ENCODE results near the gene TOX2. TPM values are rescaled to one million over a fixed set of nuclear protein-coding genes. Genes with fewer than 3 reads are reported as not detected.

Gene TOX2
- total RNA-seq, 6 experiments from 2014 or later = 1.5 to 5.0 (median 2.2) TPM

DNA sequence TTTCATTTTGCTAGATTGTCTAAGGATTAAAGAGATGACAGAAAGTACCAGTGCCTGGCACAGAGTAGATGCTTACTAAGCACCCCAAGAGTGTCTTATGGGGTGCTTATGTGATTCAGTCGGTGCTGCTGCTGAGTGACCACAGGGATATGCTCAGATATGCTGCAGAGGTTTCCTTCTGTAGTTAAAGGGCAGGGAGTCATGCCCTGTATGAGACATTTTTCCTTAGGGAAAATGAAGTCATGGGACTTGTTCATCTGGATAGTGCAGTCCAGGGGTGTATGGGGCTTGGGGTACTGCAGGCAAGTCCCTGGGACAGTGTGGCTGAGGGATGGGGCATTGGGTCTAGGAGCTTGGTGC, 25.1 kb downstream of the TOX2 start:
- peaks cover 0 to 18% (median 5%) of the 10 kb centered on the region in 4 donors for H3K4me1 ChIP-seq
- intact Hi-C loops (cut with DNase I) = no loop called here
- 60% methylated on average over 1 of the region's 1 CpG for WGBS (ENCODE audit: insufficient coverage, low coverage, low lambda C conversion rate, missing lambda C conversion rate)
- H3K27ac ChIP-seq = no peak overlapping the region
- no peak for DNase-seq
- no peaks in the 10 kb centered on the region for H3K9me3 ChIP-seq
- H3K27me3 ChIP-seq = no peaks in the 10 kb centered on the region
- H3K4me3 ChIP-seq = no peak overlapping the region
- no peaks in the 10 kb centered on the region for H3K36me3 ChIP-seq
- no peak for ATAC-seq
- TF ChIP-seq, protein P1, sequence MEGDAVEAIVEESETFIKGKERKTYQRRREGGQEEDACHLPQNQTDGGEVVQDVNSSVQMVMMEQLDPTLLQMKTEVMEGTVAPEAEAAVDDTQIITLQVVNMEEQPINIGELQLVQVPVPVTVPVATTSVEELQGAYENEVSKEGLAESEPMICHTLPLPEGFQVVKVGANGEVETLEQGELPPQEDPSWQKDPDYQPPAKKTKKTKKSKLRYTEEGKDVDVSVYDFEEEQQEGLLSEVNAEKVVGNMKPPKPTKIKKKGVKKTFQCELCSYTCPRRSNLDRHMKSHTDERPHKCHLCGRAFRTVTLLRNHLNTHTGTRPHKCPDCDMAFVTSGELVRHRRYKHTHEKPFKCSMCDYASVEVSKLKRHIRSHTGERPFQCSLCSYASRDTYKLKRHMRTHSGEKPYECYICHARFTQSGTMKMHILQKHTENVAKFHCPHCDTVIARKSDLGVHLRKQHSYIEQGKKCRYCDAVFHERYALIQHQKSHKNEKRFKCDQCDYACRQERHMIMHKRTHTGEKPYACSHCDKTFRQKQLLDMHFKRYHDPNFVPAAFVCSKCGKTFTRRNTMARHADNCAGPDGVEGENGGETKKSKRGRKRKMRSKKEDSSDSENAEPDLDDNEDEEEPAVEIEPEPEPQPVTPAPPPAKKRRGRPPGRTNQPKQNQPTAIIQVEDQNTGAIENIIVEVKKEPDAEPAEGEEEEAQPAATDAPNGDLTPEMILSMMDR (IDR thresholded peaks at IDR 0.05) = no peak
- no peak for TF ChIP-seq POLR2A (IDR thresholded peaks at IDR 0.05)

DNA sequence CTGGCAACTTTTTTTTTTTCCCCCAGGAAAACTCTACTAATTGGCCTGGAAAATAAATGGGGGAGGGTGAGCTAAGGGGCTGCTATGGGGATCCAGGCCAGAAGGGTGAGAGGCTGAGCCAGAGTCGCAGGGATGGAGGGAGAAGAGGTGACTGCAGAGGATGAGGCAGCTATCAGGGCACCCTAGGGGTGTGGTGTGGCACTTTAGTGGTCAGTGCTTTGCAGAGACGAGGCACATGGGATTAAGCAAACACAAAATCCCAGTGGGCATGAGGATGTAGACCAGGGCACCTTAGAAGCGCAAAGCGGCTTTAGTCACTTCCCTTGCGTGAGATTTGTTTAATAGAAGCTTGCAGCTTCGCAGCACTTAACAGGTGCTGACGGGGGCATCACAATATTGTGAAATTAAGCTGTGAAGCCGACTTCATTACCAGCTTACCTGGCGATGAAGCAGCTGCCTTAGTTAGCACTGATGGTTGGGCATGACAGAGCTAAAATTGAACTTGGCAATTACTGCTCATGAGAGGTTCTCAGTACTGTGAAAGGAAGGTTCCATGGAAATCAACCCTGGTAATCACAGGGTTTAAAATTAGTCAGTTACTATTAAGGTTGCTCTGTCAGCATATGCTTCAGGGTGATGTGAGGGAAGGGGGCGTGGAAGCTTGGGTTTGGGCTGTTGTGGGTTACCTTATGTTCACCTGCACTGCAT, 26.0 kb downstream of the TOX2 start:
- WGBS (ENCODE audit: insufficient coverage, low coverage, low lambda C conversion rate, missing lambda C conversion rate) = 86% methylated on average over 9 of the region's 10 CpGs
- TF ChIP-seq, protein P1 (IDR thresholded peaks at IDR 0.05) = no peak
- no peak for TF ChIP-seq POLR2A (IDR thresholded peaks at IDR 0.05)
- no peak for DNase-seq

DNA sequence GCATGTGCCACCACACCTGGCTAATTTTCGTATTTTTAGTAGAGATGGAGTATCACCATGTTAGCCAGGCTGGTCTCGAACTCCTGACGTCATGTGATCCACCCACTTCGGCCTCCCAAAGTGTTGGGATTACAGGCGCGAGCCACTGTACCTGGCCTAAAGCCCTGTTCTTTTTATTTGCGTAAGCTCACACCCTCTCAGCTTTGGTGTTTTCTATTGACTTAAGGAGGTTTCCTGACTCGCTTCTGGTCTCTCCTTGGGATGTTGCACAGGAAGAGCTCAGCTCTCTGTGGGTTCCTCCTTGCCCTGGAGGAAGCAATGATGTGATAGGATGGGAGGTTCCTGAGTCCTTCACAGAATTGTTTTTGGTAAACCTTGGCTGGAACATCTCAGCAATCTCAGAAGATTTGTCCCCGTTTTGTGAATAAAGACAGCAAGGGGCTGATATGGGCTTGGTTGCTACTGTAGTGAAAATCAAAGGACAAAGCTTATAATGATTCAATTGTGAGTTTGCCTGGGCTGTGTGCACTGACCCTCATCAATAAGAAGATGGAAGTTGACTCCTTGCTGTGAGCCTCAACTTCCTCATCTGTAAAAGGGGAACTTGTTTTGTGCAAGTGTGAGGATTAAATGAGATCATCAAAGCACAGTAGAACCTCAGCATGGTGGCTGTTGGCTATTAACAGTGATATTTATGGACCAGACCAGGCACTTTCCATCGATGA, 27.0 kb downstream of the TOX2 start:
- ATAC-seq (peak; percentile 46 to 63 (median 61)), DNase-seq (peak in 1 of 3 donors; percentile 35)
- Histone ChIP-seq H3K4me3 (no peak overlapping the region), H3K27me3 (no peaks in the 10 kb centered on the region), H3K36me3 (no peaks in the 10 kb centered on the region), H3K9me3 (no peaks in the 10 kb centered on the region), H3K4me1 (peaks cover 0 to 18% (median 5%) of the 10 kb centered on the region in 4 donors), H3K27ac (peak overlapping the region; percentile 20 to 47 (median 36))
- 25% methylated on average over 9 of the region's 10 CpGs for WGBS (ENCODE audit: insufficient coverage, low coverage, low lambda C conversion rate, missing lambda C conversion rate)
- TF ChIP-seq, protein P1 (IDR thresholded peaks at IDR 0.05) = no peak
- TF ChIP-seq POLR2A (IDR thresholded peaks at IDR 0.05) = no peak
- intact Hi-C loops (cut with DNase I) = no loop called here

More for the DNA sequence above, 26.0 kb downstream of the TOX2 start:
- ATAC-seq = no peak
- intact Hi-C loops (cut with DNase I) = no loop called here
- Histone ChIP-seq H3K4me3 (no peak overlapping the region), H3K27ac (peak overlapping the region in 1 of 3 donors; percentile 6), H3K36me3 (no peaks in the 10 kb centered on the region), H3K9me3 (no peaks in the 10 kb centered on the region), H3K4me1 (peaks cover 0 to 18% (median 5%) of the 10 kb centered on the region in 4 donors), H3K27me3 (no peaks in the 10 kb centered on the region)

DNA sequence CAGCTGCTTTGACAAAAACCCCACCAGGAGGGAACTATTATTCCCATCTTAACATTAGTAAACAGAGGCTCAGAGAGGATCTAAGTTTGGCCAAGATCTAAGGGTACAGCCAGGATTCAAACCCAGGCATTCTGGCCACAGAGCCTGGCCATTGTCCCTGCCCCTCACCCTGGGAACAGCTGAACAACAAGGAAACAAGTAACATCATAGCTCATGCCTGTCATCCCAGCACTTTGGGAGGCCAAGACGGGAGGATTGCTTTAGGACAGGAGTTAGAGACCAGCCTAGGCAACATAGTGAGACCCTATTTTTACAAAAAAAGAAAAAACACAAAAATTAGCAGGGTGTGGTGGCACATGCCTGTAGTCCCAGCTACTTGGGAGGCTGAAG, 27.5 kb downstream of the TOX2 start:
- 67% methylated on average over 1 of the region's 1 CpG for WGBS (ENCODE audit: insufficient coverage, low coverage, low lambda C conversion rate, missing lambda C conversion rate)
- intact Hi-C loops (cut with DNase I) = no loop called here
- DNase-seq (no peak), ATAC-seq (no peak)
- Histone ChIP-seq H3K9me3 (no peaks in the 10 kb centered on the region), H3K36me3 (no peaks in the 10 kb centered on the region), H3K4me3 (no peak overlapping the region), H3K27ac (peak overlapping the region; percentile 20 to 47 (median 36)), H3K27me3 (no peaks in the 10 kb centered on the region), H3K4me1 (peaks cover 0 to 18% (median 5%) of the 10 kb centered on the region in 4 donors)
- TF ChIP-seq, protein P1 (IDR thresholded peaks at IDR 0.05) = no peak
- no peak for TF ChIP-seq POLR2A (IDR thresholded peaks at IDR 0.05)
